CD4-positive, alpha-beta T cell (primary cell): ENCODE measurements around the gene PTBP3. TPM values are rescaled to one million over a fixed set of nuclear protein-coding genes. Genes with fewer than 3 reads are reported as not detected.

Experiments
- ATAC-seq: fragments of 200-7000 bp; cut with Tn5 transposase; one replicate; pipeline ENCODE4 v1.10.0; 2022; ENCODE audit warnings: mild to moderate bottlenecking; ENCODE audit not compliant: poor library complexity
- CTCF ChIA-PET: fragments of 350-600 bp; sonication (Branson Sonifier 250); formaldehyde crosslinking; loops from one replicate; lab custom pipeline; 2021; ENCODE audit warnings: antibody characterized with exemption, inconsistent platforms; lab: Charles Lee
- POLR2A ChIA-PET: fragments of 350-600 bp; sonication (Branson Sonifier 250); formaldehyde crosslinking; loops from one replicate; lab custom pipeline; 2021; ENCODE audit warnings: antibody characterized with exemption, inconsistent platforms; lab: Charles Lee
- DNase-seq, 14 experiments: peaks; one replicate each; pipeline ENCODE4 v3.0.0-alpha.2; 2013 to 2020; ENCODE audit warnings: mixed read lengths in 2 of 14
- H3K27ac ChIP-seq, 2 donors: one replicate each; pipeline versions ENCODE4 v1.5.1 to v1.7.0; 2013; ENCODE audit warnings: low read length in 2 of 2, low read depth in 1 of 2, mild to moderate bottlenecking in 1 of 2
- H3K27me3 ChIP-seq, 2 experiments: 1 replicate in 1 of 2; 2 replicates in 1 of 2; pipeline versions ENCODE4 v1.6.1 to v1.7.0; 2013; ENCODE audit warnings: low read length in 2 of 2, control low read depth in 1 of 2, mild to moderate bottlenecking in 1 of 2, moderate library complexity in 1 of 2; ENCODE audit not compliant: insufficient read depth in 2 of 2, control insufficient read depth in 1 of 2
- H3K36me3 ChIP-seq: one replicate; pipeline ENCODE4 v1.6.1; 2013; ENCODE audit warnings: low read length, control low read depth; ENCODE audit not compliant: insufficient read depth
- H3K4me1 ChIP-seq: one replicate; pipeline ENCODE4 v1.6.1; 2013; ENCODE audit warnings: low read length, control low read depth; ENCODE audit not compliant: insufficient read depth
- H3K4me3 ChIP-seq: one replicate; pipeline ENCODE4 v1.5.1; 2013; ENCODE audit warnings: mild to moderate bottlenecking, low read length, moderate library complexity
- H3K9me3 ChIP-seq, 2 experiments: 1 replicate in 1 of 2; 2 replicates in 1 of 2; pipeline versions ENCODE4 v1.6.1 to v1.7.0; 2013; ENCODE audit warnings: low read length in 2 of 2, mild to moderate bottlenecking in 2 of 2, control low read depth in 1 of 2, moderate library complexity in 1 of 2; ENCODE audit not compliant: control insufficient read depth in 1 of 2, insufficient read depth in 1 of 2
- H3K27ac Mint-ChIP-seq: one replicate; pipeline ENCODE4 v1.8.0; 2020; ENCODE audit warnings: mixed read lengths
- H3K27me3 Mint-ChIP-seq: one replicate; pipeline ENCODE4 v1.8.0; 2021; ENCODE audit warnings: mixed read lengths
- H3K36me3 Mint-ChIP-seq: one replicate; pipeline ENCODE4 v1.8.0; 2021; ENCODE audit warnings: low read depth, mixed read lengths
- H3K4me1 Mint-ChIP-seq: one replicate; pipeline ENCODE4 v1.8.0; 2021; ENCODE audit warnings: low read depth, mixed read lengths
- H3K4me3 Mint-ChIP-seq: one replicate; pipeline ENCODE4 v1.8.0; 2020; ENCODE audit warnings: mild to moderate bottlenecking, mixed read lengths
- H3K9me3 Mint-ChIP-seq: one replicate; pipeline ENCODE4 v1.8.0; 2020; ENCODE audit warnings: mixed read lengths
- CTCF ChIP-seq: fragments of 200-600 bp; IDR thresholded peaks from one replicate; pipeline ENCODE4 v1.8.0; 2022; ENCODE audit warnings: antibody characterized with exemption, mild to moderate bottlenecking
- intact Hi-C, 2 experiments: fragments of 100-400 bp; cut with DNase I in 1 of 2; cut with micrococcal nuclease in 1 of 2; formaldehyde crosslinking; loops; one replicate each; pipeline versions ENCODE4 v1.15.1 to v1.9.0; 2023 to 2025; cut with DNase I, micrococcal nuclease
- total RNA-seq, 174 experiments: library from RNA in 2 of 174; stranded (reverse) in 2 of 174; gene quantifications; one replicate each; pipeline ENCODE4 v1.2.3 and lab custom pipeline; 2021 to 2026

Gene PTBP3
- total RNA-seq, 2 experiments from 2014 or later: 100.0 to 110 TPM

GRCh38 chr9:112316258-112316943, 17.0 kb downstream of the PTBP3 start:
- ATAC-seq (no peak), DNase-seq (no peak)
- Histone ChIP-seq H3K4me3 (no peak overlapping the region), H3K27me3 (no peaks in the 10 kb centered on the region), H3K27ac (no peak overlapping the region), H3K9me3 (no peaks in the 10 kb centered on the region), H3K36me3 (peaks cover 2% of the 10 kb centered on the region), H3K4me1 (peaks cover 47% of the 10 kb centered on the region)
- TF ChIP-seq CTCF: no peak
- POLR2A ChIA-PET: interaction anchor here (0.9 to 7.8 kb wide), 4 partner anchors 16 to 140 kb away, joined by 3 to 50 read pairs (median 4); partner anchors contain the start of genes HSDL2 and PTBP3
- H3K27me3 Mint-ChIP-seq: no peaks in the 10 kb centered on the region
- H3K9me3 Mint-ChIP-seq: no peaks in the 10 kb centered on the region
- H3K36me3 Mint-ChIP-seq: peaks cover 27% of the 10 kb centered on the region
- CTCF ChIA-PET: interaction anchor here (1.8 kb wide), 1 partner anchor 11 kb away, joined by 5 read pairs; no protein-coding TSS in a partner anchor
- H3K4me1 Mint-ChIP-seq: peaks cover 82% of the 10 kb centered on the region
- H3K4me3 Mint-ChIP-seq: peak overlapping the region; percentile 47
- intact Hi-C loops: no loop called here
- peak overlapping the region; percentile 8 for H3K27ac Mint-ChIP-seq

- Mint-ChIP-seq H3K27me3 (no peaks in the 10 kb centered on the region), H3K4me3 (peak overlapping the region; percentile 43), H3K9me3 (no peaks in the 10 kb centered on the region), H3K36me3 (peaks cover 19% of the 10 kb centered on the region), H3K4me1 (peaks cover 87% of the 10 kb centered on the region), H3K27ac (peak overlapping the region; percentile 8)
- DNase-seq (no peak), ATAC-seq (no peak)
- TF ChIP-seq CTCF: no peak
- Histone ChIP-seq H3K4me3 (no peak overlapping the region), H3K27ac (no peak overlapping the region), H3K4me1 (peaks cover 46% of the 10 kb centered on the region), H3K27me3 (no peaks in the 10 kb centered on the region), H3K36me3 (no peaks in the 10 kb centered on the region), H3K9me3 (no peaks in the 10 kb centered on the region)
- CTCF ChIA-PET: interaction anchor here (0.8 to 1.8 kb wide), 3 partner anchors 12 to 203 kb away, joined by 3 to 5 read pairs (median 3); partner anchors contain the start of gene PTBP3
- intact Hi-C loops: no loop called here
- POLR2A ChIA-PET: interaction anchor here (0.9 to 1.3 kb wide), 2 partner anchors 17 to 64 kb away, joined by 3 read pairs; partner anchors contain the start of genes HSDL2 and PTBP3
These were observed 17.8 kb downstream of the PTBP3 start for GRCh38 chr9:112315331-112316257.

GRCh38 chr9:112312139-112312538, 21.3 kb downstream of the PTBP3 start:
- Histone ChIP-seq H3K9me3 (no peaks in the 10 kb centered on the region), H3K4me3 (no peak overlapping the region), H3K27me3 (no peaks in the 10 kb centered on the region), H3K27ac (no peak overlapping the region), H3K4me1 (peaks cover 34% of the 10 kb centered on the region), H3K36me3 (peaks cover 1% of the 10 kb centered on the region)
- TF ChIP-seq CTCF: no peak
- ATAC-seq (no peak), DNase-seq (no peak)
- no peaks in the 10 kb centered on the region for H3K9me3 Mint-ChIP-seq
- intact Hi-C loops: no loop called here
- POLR2A ChIA-PET: interaction anchor here (0.6 to 2.0 kb wide), 2 partner anchors 15 to 21 kb away, joined by 3 to 12 read pairs; partner anchors contain the start of gene PTBP3
- no peak overlapping the region for H3K4me3 Mint-ChIP-seq
- H3K36me3 Mint-ChIP-seq: peaks cover 6% of the 10 kb centered on the region
- CTCF ChIA-PET: no interaction called here
- peaks cover 79% of the 10 kb centered on the region for H3K4me1 Mint-ChIP-seq
- no peak overlapping the region for H3K27ac Mint-ChIP-seq
- no peaks in the 10 kb centered on the region for H3K27me3 Mint-ChIP-seq
